Urothelium cell line (cell line): ENCODE measurements around the gene MGAT4B.

Source experiments
- DNase-seq: peaks from one replicate; pipeline ENCODE4 v3.0.0; 2011; ENCODE audit warnings: low spot score, mixed read lengths
- FAIRE-seq: peaks from 2 replicates; lab custom pipeline; 2011; peaks lifted over from hg19 to GRCh38; lab: Jason Lieb, UNC

MGAT4B gene

DNA sequence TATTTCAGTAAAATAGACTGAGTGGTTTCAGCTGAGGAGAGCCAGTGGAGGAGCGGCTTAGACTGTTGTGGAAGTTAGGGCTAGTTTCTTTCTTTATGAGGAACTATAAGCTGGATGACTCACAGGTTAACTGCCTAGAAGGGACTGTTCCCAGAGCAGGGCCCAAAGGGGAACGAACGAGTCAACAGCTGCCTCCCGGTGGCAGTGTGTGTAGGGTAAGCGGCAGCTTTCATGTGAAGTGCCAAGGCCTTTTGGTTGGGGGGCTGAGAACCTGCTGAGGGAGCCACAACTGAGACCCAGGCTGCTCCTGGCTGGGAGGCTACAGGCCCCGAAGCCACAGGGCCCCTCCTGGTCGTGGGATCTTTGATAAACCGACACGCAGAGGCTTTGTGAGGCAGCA lies 21.0 kb upstream of the MGAT4B start:
- FAIRE-seq (no peak), DNase-seq (no peak)

DNA sequence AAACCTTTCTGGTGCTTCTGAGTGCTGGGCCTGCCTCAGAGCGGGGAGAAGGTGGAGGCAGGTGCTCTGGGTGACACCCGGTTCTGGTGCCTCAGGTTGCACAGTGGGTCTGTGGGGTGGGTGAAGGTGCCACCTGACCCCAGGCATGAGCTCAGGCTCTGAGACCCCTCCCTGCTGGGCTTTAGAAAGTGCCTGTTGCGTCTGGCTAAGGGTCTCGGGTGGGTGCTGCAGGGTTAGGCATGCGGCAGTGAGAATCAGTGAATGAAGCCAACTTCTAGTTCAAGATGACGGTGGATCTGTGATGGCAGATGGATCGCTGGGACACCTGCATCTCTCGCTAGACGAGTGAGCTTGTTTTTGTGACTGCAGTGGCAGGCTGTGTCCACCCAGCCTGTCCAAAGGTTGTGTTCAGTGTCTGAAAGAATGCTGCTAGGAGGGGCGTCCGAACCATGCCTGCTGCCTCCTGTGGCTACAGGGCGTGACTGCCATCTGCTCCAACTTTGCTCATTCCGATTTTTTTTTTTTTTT lies 19.1 kb upstream of the MGAT4B start:
- DNase-seq = no peak

DNA sequence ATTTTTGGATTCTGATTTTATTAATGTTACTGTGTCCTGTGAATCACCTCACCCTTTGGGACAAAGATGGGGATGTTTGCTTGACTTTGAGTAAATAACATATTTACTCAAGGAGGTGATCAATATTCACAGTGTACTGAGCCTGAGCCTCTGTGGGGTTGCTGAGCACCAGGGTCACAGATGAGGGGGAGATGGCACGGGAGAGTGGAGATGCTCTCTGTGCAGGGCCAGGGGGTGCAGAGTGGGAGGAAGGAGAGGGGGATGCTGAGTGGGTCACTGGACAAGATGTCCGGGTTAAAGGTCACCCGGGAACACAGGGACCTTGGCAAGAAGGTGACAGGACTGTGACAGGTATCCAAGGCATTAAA lies 18.1 kb upstream of the MGAT4B start:
- FAIRE-seq = no peak
- no peak for DNase-seq

More for the DNA sequence above, 19.1 kb upstream of the MGAT4B start:
- FAIRE-seq = no peak

DNA sequence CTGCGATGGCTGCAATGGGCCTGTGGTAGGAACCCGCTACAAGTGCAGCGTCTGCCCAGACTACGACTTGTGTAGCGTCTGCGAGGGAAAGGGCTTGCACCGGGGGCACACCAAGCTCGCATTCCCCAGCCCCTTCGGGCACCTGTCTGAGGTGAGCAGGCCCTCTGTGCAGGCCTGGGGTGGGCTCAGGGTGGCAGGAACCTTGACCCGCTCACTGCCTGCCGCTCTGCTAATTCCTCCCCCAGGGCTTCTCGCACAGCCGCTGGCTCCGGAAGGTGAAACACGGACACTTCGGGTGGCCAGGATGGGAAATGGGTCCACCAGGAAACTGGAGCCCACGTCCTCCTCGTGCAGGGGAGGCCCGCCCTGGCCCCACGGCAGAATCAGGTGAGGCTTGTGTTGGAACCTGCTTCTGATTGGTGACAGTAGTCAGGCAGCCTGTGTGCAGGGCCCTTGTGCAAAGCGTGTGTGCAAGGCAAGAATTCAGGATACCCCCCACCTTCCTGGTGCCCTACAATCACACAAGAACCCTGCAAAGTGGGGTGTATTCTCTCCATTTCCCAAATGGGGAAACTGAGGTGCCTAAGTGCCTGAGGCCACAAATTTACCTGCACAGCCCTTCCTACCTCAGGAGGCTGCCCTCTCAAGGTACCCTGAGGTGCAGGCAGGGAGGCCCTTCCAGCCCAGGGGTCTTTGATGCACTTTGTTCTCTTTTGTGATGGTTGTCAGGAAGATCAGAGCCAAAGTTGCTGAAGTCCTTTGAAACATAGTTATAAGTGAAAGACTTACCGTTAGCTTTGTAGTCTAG lies 17.5 kb upstream of the MGAT4B start:
- FAIRE-seq (no peak), DNase-seq (no peak)

DNA sequence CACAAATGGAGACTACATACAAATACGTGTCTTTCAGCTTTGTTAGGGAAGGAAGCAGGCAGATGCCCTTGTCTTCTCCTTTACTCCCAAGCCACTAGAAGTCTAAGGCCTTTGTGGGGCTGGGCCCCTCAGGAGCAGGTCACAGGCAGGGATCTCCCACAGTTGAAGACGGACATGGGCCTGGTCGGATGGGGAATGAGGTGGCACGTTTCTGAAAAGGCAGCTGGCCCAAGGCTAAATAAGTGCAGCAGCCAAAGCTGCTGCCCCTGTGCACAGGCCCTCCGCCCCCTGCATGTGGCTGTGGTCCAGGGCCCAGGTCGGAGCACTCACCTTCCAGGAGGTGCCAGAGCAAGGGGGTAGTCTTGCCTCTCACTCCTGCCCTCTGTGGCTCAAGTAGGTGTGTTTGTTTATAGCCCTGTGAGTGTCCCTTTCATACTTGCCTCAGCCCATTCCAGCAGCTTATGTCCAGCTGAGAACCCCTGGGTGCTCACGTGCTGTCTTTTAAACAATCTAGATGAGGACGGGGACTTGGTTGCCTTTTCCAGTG lies 15.9 kb upstream of the MGAT4B start:
- no peak for DNase-seq
- no peak for FAIRE-seq

DNA sequence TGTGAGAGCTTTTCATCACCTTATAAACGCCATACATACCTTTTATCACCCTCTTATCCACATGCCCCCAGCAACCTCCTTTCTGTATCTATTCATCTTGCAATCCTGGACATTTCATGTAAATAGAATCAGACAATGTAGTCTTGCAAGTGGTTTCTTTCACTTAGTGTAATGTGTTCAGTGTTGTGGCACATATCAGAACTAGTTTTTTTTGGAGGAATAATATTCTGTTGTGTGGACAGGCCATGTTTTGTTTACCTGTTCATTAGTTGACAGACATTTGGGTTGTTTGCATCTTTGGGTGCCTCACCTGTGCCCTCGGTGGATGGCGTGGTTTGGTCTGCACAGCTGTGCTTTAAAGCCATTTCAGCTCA lies 15.4 kb upstream of the MGAT4B start:
- FAIRE-seq (no peak), DNase-seq (no peak)

DNA sequence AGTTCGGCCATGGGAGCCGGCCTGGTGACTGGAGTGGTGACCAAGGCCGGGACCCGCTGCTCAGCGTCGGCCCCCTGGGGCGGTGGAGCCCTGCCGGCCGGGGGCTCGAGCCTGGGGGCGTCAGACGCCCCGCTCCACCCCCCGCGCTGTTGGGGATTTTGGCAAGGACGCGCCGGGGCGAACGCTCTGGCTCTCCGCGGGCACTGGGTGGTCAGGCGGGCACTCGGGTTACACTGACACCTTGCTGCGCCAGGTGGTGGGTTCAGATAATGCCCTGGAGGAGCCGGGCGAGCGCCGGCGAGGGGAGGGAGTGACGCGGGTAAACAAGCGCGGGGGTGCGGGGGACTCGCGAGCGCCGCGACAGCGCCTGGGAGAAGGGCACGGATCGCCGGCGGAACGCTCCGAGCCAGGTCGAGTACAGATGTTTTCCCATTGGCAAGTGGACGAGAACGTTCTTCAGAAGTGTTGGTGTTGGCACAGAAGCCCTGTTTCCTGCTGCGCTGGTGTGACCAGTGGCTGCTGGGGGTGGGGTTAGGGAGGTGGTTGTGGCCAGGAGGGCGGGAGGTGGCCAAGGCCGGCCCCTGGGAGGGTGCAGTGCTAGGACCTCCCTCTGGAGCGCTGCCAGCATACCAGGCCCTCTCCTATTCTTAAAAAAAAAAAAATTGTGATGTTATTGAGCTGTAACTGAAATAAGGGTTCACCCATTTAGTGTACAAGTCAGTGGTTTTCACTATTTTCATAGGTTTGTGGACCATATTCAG lies 14.8 kb upstream of the MGAT4B start:
- peak; percentile 92 for DNase-seq
- FAIRE-seq = no peak

DNA sequence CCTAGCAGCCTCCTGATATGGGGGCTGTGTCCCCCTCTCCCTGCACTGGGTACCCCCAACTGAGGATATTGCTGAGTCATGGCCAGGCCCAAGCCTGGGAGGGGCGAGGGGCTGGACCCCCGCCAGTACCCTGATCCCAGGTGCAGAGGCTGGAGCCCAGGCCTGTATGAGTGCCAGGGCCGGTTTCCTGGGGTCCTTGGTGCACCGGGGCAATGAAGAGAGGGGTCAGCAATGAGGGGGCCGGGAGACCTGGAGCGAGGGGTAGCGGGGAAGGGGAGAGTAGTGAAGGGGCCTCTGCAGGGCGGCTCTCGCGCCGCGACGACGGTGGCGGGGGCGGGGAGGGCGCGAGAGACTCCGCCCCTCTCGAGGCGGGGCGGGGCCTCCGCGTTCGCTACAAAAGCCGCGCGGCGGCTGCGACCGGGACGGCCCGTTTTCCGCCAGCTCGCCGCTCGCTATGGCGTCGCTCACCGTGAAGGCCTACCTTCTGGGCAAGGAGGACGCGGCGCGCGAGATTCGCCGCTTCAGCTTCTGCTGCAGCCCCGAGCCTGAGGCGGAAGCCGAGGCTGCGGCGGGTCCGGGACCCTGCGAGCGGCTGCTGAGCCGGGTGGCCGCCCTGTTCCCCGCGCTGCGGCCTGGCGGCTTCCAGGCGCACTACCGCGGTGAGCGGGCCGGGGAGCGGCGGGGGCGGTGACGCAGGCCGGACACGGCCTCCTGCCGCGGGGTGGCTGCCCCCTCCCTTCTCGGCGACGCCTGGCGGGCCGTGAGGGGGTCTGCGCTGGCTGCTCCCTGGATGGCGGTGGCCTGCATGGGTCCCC lies 14.0 kb upstream of the MGAT4B start, which contains the start of gene SQSTM1:
Gene SQSTM1, plus strand, starts transcription at position 423 of the 815 bp plus-strand sequence. Its CDS starts 32 bp downstream, at position 455.
- peak; percentile 90 for DNase-seq
- FAIRE-seq = no peak

DNA sequence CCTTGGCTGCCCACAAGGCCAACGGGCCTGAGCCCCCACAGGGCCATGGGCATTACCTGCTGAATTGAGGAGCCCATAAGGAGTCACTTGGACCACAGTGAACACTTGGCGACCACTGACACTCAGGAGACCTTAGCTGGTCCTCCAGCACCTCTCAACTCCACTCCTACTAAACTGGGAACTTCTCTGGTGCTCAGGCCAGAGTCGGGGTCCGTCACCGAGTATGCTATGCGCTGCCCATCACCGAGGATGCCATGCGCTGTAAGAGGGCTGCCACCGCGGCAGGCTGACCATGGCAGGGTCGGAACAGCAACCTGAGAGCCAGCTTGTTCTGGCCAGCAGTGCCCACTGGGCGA lies 13.4 kb upstream of the MGAT4B start:
- FAIRE-seq (no peak), DNase-seq (no peak)

DNA sequence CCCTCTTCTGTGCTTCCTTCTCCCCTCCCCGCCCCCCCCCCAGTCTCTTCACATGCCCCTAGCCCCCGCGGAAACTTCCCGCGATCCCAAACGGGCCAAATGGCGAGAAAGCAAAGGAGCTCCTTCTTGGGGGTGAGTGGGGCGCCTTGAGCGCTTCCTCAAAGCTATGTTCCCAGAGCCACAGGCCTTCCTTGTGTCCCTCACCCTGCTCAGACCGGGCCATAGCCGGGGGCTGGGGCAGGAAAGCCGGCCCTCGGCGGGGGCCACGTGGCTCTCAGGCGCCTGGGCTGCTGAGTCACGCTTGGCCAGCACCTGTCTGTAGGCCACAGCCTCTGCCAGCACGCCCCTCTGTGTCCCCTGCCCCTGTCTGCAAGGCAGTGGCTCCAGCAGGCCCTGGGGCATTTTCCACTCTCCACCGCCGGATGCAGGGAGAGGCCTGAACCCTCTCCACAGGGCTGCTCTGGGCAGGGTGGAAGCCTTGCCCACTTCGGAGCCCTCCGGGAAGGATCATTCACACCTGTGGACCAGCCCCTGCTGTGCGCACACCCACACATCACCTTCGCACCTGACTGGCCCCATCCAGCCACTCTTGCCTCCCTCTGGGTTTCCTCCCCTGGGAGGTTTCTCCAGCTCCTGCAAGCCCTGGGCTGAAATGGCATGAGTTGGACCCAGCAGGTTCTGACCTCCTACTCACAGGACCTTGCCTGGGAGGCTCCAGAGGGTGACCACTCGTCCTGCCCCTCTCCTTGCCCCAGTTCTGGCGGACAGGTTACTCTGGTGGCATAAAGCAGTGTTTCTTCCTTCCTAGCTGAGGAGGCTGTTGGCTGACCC lies 12.8 kb upstream of the MGAT4B start:
- DNase-seq (peak; percentile 71), FAIRE-seq (peak; percentile 27)

DNA sequence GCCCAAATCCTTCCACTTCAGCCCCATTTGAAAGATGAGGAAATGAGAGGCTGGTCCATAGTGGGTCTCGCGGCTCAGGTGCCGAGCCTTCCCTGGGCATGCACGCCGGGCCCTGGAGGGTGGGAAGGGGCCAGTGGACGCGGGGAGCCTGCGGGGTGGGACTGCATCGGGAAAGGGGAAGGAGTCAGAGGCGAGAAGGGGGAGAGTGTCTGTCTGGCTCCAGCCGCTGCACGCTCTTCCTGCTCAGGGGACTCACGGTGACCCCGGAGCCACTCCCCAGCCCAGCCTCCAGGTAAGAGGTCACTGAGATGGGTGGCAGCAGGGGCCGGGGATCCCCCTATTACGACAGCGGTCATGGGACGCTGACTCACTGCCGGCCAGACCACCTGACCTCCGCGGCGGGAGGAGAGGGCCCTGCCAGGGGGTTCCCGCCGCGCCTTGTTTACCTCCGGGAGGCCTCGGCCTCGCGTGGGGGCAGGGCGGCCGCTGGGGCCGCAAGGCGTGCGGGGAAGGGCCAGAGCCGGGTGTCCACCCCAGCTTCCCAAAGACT lies 12.2 kb upstream of the MGAT4B start:
- peak; percentile 93 for DNase-seq
- FAIRE-seq = no peak

DNA sequence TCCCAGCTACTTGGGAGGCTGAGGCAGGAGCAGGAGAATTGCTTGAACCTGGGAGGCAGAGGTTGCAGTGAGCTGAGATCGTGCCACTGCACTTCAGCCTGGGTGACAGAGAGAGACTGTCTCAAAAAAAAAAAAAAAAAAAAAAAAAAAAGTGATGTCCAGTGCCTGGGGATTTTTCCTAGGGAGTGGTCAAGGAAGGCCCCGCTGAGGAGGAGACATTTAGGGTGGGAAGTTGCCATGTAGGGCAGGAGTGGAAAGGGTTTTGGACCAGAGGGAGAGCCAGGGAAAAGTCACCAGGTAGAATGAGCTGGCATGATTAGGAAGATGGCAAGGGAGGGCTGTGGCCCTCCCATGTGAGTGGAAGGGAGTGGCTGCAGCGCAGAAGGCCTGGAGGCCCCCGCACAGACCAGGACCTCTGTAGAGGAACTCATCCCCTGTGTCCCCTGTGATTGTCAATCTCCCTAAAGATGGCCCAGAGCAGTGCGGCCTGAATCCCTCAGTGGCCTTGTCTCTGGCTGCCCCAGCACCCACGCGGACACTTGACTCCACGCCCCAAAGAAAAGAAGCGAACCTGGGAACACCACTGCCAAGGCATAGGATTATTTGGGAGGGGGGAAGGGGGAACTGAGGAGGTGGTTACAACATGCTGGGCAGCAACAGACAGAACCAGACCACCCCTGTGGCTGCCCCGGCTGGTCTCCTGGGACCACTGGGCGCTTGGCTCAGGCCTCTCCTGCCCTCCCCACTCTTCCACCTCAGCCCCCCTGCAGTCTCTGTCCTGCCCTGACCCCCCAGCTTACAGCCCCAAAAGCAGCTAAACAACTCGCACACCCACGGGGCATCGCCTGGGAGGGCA lies 11.5 kb upstream of the MGAT4B start:
- FAIRE-seq (no peak), DNase-seq (no peak)

DNA sequence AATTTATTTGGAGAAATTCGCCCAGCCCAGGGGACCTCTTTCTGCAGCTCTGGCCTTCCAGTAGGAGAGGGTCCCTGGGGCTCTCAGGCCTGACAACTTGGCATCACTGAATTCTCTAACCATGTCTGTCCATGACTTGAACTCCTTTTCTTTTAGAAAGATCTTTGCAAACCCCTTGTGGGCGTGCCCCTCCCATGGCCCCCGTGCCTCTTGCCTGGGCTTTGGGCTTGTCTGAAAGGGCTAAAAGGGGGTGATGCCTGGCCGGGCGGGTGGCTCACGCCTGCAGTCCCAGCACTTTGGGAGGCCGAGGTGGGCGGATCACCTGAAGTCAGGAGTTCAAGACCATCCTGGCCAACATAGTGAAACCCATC lies 10.8 kb upstream of the MGAT4B start:
- DNase-seq = no peak
- no peak for FAIRE-seq

DNA sequence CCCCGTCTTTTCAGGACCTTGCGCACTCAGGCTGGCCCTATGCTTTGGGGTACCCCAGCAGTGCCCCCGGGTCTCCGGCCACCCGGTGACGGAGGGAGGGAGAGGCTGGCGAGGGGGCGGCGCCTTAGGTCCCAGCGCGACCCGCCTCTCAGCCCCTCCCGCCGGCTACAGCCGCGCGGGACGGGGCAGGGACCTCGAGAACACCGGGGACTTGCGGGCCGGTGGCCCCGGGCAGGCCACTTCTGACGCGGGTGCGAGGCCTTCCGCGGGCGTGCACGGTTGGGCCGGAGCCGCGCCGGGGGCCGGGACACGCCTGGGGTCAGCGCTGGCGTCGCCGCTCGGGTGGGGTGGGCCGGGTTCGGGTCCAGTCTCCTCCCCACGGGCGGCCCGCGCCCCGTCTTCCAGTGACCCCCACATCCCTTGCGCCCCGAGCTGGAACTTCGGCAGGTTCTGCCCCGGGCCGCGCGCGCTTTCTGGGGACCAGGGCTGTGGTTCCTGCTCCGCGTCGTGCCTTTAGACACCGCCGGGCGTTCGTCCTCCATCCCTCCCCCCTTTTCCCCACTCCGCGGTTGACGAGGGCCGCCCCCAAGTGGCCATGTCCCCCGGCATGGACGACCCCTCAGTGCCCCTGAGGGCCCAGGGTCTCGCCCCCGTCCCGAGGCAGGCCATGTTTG lies 10.3 kb upstream of the MGAT4B start:
- no peak for FAIRE-seq
- no peak for DNase-seq

DNA sequence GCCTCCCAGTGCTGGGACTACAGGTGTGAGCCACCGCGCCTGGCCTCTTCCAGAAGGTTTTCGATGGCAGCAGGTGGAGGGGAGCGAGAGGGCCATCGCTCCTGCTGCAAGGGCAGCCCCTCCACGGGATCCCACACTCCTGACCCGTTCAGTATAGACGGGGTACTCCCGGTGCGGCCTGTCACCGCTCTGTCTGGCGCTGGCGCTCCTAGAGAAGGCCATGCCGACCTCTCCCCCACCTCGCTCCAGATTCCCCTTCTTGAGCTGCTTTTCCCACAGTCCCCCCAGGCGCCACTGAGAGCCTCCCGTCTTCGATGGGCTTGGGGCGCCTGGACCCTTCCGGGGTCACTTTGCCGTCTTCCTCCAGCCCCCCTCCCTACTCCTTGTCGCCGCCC lies 9.7 kb upstream of the MGAT4B start:
- FAIRE-seq (no peak), DNase-seq (no peak)

DNA sequence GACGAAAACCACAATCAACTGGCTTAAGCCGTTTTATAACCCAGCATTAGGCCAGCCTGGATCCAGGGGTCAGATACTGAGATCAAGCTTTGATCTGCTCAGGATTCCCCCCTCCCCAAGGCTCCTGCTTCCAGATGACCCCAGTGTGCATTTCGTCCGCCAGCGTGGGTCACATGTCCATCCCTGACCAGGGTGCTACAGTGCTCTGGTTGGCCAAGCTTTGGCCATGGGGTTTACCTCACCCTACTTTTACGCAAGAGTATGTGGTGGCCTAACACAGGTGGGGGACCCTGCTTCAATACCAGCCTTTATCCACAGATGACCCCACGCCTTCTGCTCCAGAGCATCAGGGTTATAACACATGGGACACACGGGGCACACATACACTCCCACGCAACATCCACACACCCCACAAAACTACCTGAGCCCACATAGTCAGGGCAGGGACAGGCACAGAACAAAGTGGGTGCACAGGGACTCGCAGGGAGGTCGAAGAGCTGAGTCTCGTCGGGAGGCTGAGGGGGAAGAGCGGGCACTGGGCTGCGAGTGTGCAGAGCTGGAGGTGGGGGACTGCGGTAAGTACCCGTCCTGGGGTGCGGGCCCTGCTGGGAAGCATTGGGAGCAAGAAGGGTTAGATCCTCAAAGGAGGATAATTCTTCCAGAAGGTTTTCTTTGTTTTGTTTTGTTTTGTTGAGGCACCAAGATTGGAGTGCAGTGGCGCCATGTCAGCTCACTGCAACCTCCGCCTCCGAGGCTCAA lies 9.0 kb upstream of the MGAT4B start:
- DNase-seq (no peak), FAIRE-seq (peak; percentile 20)

DNA sequence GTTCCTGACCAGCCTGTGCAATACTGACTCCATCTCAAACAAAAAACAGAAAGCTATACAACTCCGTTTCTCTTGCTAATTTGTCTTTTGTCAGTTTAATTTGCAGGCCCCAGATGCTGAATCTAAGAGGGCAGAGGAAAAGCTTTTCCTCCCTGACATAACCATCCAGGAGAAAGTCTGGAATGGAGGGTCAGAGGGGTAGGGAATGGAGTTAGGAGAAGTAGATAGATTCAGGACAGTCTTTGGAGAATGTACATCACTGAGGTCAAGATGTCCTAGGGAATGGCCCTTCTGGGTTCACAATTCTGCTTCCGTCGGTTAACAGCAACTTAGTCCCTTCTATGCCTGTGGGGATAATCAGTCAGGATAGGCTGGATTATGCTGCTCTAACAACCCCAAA lies 7.4 kb upstream of the MGAT4B start:
- DNase-seq (no peak), FAIRE-seq (no peak)
